Activated CD8-positive, alpha-beta memory T cell treated with anti-CD3 and anti-CD28 coated beads for 36 hours (primary cell): ENCODE data around the gene CNTRL. TPM values are rescaled to one million over a fixed set of nuclear protein-coding genes. Genes with fewer than 3 reads are reported as not detected.
"Not testable (repeated sequence)": the region's sequence is repeated elsewhere in the genome, so short reads cannot be mapped to it uniquely, and the experiment has no call there.

Experiments used
- CTCF ChIA-PET: fragments of 350-600 bp; sonication (Branson Sonifier 250); formaldehyde crosslinking; loops from one replicate; lab custom pipeline; 2021; ENCODE audit warnings: antibody characterized with exemption; lab: Charles Lee
- POLR2A ChIA-PET: fragments of 350-600 bp; sonication (Branson Sonifier 250); formaldehyde crosslinking; loops from one replicate; lab custom pipeline; 2021; ENCODE audit warnings: antibody characterized with exemption; lab: Charles Lee
- total RNA-seq, 2 experiments: library from RNA; stranded (reverse); gene quantifications; one replicate each; pipeline ENCODE4 v1.2.3, GENCODE V29; 2021

CNTRL gene
- total RNA-seq, 2 experiments from 2014 or later = 57.0 to 59.0 TPM

DNA sequence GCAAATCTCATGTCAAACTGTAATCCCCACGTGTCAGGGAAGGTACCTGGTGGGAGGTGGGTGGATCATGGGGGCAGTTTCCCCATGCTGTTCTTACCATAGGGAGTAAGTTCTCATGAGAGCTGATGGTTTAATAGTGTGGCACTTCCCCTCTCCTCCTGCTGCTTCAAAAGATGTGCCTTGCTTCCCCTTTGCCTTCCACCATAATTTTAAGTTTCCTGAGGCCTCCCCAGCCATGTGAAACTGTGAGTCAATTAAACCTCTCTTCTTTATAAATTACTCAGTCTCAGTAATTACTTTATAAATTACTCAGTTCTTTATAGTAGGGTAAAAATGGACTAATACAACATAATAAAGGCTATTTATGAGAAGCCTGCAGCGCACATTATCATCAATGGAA lies 7.1 kb upstream of the CNTRL start:
- ChIA-PET CTCF (interaction anchor here (0.7 to 1.2 kb wide), 3 partner anchors 87 to 312 kb away, joined by 3 to 4 read pairs (median 3); no protein-coding TSS in a partner anchor), POLR2A (no interaction called here)

DNA sequence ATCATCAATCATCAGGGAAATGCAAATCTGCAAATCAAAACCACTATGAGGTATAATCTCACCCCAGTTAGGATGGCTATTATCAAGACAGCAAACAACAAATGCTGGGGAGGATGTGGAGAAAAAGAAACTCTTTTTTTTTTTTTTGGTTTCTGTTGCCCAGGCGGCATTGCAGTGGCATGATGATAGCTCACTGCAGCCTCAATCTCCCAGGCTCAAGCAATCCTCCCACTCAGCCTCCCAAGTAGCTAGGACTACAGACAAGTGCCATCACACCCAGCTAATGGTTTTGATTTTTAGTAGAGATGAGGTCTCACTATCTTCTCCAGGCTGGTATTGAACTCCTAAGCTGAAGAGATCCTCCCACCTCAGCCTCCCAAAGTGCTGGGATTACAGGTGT lies 5.4 kb upstream of the CNTRL start:
- CTCF ChIA-PET = interaction anchor here (1.0 kb wide), 1 partner anchor 9 kb away, joined by 3 read pairs; no protein-coding TSS in a partner anchor
- POLR2A ChIA-PET = no interaction called here

DNA sequence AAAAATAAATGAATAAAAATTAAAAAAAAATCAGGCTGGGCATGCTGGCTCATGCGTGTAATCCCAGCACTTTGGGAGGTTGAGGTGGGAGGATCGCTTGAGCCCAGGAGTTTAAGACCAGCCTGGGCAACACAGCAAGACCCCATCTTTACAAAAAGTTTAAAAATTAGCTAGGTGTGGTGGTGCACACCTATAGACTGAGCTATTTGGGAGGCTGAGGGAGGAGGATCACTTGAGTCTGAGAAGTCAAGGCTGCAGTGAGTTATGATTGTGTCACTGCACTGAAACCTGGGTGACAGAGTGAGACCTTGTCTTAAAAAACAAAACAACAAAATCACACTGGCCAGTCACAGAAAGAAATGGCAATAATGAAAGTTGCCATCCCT lies 3.4 kb upstream of the CNTRL start:
- CTCF ChIA-PET = interaction anchor here (0.6 to 1.3 kb wide), 5 partner anchors 9 to 137 kb away, joined by 3 read pairs; no protein-coding TSS in a partner anchor
- POLR2A ChIA-PET = no interaction called here

DNA sequence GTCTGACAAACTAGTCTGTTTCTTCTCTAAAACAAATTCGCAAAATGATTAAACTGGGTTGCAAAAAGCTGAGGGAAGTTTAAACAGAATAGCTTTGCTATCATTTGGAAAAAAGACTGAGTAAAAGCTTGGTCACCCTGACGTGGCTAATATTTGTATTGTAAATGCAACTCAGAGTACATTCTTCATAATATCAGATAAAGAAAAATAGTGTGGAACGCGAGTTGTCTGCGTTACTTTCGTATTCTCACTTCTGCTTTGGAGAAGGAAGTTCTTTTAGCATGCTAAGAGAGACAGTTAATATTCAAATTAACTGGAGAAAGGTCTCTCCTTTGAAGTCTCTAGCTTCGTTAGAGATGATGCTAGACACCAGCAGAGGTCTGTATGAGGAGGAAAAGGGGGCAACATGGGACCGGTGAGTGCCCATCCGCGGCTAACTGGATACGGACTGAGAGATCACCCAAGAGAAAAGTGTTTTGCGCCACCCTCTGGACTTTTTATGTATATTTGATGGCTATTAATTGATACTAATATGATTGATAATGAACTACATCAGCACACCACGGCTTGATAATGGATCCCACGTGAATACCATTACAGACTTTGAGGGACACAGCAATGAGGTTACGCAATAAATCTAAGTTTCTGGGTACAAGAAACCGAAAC lies 2.9 kb upstream of the CNTRL start:
- ChIA-PET CTCF (interaction anchor here (0.6 to 1.3 kb wide), 5 partner anchors 8 to 137 kb away, joined by 3 read pairs; no protein-coding TSS in a partner anchor), POLR2A (no interaction called here)

DNA sequence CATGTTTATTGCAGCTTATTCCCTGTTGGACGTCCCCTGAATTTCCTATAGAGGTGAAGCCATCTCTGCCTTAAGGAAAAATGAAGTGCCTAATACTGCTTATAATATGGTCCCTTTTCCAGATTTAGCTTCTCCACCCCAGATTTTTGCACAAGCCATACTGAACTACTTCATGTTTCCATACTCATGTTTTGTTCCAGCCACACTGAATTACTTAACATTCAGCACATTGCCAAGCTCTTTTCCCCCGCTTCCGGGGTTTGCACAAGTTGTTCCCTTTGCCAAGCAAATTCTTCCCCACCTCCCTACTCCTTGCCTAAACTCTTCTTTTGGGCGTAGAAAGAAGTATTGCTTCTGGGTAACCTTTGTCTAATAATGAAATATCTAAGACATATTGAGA lies 1.7 kb upstream of the CNTRL start:
- CTCF ChIA-PET = interaction anchor here (0.7 to 1.9 kb wide), 3 partner anchors 8 to 96 kb away, joined by 3 to 5 read pairs (median 5); no protein-coding TSS in a partner anchor
- POLR2A ChIA-PET = interaction anchor here (0.7 kb wide), 1 partner anchor 113 kb away, joined by 11 read pairs; no protein-coding TSS in a partner anchor

DNA sequence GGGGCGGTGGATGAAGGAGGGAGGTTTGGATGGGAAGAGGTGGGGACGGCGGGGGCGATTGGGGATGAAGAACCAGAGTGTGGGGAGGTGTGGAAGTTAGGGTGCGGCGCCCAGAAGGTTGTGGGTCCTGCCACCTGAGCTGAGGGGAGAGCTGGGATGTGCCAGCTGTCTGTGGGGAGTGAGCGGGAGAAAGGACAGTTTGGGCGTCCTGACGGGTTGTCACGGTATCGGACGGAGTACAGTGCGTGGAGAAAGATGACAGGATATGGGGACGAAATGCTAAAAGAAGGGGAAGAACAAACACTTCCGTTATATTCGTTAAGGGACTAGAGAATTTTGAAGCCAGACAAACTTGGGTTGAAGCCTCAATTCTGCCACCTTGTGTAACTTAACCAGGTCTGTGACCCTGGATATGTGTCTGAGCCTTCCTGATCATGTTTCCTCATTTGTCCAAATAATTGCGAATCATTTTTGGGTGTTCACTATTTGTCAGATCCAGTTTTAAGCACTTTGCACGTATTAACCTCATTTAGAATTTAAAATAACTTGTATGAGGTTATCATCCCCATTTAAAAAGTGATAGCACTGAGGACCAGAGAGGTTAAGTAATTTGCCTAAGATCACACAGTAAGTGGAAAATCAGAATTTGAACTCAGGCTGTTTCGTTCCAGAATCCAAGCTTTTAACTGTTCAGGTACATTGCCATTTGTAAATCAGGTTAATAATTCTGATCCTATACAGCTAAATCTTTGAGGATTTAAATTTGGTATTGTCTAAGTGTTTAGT lies 689 bp downstream of the CNTRL start:
- ChIA-PET CTCF (no interaction called here), POLR2A (no interaction called here)

DNA sequence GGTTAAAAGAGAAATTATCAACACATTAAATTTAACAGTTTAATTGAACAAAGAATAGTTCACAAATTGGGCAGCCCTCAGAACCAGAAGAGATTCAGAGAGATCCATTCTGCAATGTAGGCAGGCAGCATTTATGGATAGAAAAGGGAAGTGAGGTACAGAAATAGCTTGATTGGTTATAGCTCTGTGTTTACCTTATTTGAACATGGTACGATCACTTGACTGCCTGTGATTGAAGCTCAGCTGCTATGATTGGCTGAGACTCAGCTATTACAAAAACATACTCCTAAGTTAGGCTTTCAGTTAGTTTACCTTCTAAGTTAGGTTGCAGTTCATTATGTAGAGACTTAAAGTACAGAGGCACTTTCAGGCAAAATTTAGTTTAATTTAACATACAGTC lies 7.3 kb downstream of the CNTRL start:
- CTCF ChIA-PET = interaction anchor here (1.2 kb wide), 1 partner anchor 22 kb away, joined by 3 read pairs; no protein-coding TSS in a partner anchor
- POLR2A ChIA-PET = no interaction called here

DNA sequence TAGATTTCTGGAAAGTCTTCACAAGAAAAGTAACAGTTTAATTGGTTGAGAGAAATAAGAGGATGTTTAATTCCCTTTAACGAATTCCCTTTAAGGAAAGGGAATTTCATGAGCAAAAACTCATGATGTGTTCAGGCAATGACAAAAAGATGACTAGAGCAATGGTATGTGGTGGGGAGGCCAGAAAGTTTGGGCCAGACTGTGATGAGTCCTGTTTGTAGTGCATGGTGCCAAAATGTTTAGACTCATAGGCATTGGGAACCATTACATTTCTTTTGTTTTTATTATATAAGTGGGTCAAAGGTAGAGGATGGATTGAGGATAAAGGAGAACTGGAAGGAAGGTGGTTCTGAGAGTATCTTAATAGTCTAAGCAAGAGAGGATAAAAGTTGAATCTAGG lies 10.9 kb downstream of the CNTRL start:
- POLR2A ChIA-PET = no interaction called here
- CTCF ChIA-PET = no interaction called here

DNA sequence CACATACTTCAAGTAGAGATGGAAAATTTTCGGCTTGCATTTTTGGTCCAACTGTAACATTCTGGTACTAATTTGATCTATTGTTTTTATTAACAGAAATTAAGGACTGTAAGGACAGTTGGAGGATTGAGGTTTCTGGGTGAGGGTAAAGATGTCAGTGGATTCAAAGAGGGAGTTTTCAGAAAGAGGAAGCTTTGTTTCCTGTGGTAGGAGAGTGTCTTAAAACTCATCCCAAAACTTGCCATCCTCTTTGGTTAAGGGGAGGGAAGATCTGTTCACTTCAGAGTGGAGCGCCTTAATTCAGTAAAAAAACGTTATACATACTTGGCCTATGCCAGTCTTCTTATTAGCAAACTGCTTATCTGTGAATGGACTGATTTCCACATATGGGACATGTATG lies 13.8 kb downstream of the CNTRL start:
- POLR2A ChIA-PET = no interaction called here
- CTCF ChIA-PET = no interaction called here

DNA sequence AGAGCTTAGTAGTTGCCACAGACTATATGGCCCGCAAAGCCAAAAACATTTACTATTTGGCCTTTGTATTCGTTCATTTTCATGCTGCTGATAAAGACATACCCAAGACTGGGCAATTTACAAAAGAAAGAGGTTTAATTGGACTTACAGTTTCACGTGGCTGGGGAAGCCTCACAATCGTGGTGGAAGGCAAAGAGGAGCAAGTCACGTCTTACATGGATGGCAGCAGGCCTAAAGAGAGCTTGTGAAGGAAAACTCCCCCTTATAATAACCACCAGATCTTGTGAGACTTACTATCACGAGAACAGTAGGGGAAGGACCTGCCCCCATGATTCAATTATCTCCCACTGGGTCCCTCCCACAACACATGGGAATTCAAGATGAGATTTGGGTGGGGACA lies 16.0 kb downstream of the CNTRL start:
- POLR2A ChIA-PET = not testable (repeated sequence)
- CTCF ChIA-PET = interaction anchor here (1.0 kb wide), 1 partner anchor 271 kb away, joined by 4 read pairs; no protein-coding TSS in a partner anchor

DNA sequence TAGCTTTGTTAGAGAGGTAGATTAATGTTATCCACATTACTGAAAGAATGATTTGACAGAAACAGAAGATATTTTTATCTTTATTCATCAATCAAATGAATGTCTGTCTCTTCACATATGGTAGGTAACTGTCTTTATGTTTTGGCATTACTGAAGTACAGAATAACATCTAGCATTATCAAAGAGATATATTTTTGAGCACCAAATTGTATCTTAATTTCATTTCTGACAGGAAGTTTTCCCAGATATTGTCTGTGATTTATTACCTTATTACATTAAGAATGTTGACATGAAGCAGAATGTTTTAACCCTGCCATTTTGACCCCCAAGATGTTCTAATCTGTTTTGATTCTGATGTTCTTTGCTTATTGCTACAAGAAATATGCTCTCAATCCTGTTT lies 20.3 kb downstream of the CNTRL start:
- ChIA-PET POLR2A (no interaction called here), CTCF (no interaction called here)

DNA sequence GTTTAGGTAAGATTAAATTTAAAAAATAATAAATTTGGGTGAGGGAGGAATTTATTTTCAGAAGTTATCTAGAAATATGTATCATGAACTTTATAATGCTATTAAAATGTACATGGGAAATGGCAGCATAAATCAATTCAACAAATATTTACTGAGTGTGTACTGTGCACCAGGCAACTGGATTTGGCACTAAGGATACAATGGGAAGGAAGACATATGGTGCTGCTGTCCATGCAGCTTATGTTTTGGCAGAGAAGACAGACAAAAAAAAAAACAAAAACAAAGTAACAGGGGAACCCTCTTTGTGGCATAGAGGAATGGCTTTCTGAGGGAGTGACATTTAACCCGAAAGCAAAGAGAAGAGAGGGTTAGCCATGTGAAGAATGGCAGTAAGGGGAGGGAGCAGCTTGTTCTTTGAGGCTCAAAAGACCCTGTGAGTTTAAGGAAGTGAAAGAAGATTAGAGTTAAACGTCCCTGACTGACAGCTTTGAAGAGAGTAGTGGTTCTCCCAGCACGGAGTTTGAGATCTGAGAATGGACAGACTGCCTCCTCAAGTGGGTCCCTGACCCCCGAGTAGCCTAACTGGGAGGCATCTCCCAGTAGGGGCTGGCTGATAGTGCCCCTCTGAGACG lies 23.9 kb downstream of the CNTRL start:
- ChIA-PET POLR2A (no interaction called here), CTCF (no interaction called here)

DNA sequence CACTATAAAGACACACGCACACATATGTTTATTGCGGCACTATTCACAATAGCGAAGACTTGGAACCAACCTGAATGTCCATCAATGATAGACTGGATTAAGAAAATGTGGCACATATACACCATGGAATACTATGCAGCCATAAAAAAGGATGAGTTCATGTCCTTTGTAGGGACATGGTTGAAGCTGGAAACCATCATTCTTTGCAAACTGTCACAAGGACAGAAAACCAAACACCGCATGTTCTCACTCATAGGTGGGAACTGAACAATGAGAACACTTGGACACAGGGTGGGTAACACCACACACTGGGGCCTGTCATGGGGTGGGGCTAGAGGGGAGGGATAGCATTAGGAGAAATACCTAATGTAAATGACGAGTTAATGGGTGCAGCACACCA lies 29.3 kb downstream of the CNTRL start:
- CTCF ChIA-PET = not testable (repeated sequence)

DNA sequence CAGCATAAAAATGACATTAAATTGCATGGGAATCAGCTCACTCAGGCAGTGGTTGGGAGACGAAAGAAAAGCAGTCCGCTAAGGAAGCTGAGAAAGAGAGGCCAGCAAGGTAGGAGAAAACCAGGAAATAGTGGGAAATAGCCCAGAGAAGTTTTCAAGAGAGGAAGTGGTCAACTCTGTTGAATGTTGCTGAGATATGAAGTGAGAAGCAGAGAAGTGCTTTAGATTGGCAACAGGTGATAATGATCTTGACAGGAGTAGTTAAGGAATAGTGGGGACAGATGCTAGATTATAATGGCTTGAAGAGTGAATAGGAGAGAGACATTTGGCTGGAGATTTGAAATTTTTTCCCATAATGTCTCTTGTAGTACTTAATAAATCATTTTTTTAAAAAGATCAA lies 30.8 kb downstream of the CNTRL start:
- POLR2A ChIA-PET = no interaction called here
- CTCF ChIA-PET = no interaction called here

More for the DNA sequence above, 29.3 kb downstream of the CNTRL start:
- POLR2A ChIA-PET = not testable (repeated sequence)

DNA sequence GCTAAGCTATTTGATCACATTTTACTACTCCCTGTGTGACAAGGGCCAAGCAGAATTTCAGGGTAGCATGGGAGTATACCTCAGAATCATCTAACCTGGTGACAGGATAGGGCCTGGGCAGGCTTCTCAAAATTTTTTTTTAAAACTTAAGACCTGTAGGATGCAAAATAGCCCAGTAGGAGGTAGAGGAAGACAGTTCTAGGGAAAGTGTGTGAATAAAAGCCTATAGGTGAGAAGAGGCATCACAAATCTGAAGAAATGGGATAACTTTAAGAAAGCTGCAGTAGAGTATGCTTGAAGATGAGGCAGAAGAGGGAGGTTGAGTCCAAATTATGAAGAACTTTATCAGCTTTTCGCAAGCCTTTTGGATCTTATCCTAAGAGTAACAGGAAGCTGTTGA lies 32.3 kb downstream of the CNTRL start:
- CTCF ChIA-PET = no interaction called here
- POLR2A ChIA-PET = no interaction called here

DNA sequence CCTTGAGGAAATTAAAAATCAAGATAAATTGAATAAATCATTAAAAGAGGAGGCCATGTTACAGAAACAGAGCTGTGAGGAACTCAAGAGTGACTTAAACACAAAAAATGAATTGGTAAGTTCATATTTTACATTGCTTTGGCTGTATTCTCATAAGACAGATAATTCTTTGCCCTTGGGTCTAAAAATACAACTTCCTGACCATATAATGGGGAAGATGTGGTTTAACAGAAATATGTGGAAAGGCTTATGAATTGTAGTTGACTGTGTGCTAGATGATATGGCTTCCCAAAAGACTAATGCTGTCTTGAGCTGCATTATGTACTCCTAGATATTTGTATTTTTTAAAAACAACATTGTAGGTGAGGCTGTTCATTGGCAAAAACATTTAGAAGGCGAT lies 33.1 kb downstream of the CNTRL start:
- POLR2A ChIA-PET = no interaction called here
- CTCF ChIA-PET = no interaction called here

DNA sequence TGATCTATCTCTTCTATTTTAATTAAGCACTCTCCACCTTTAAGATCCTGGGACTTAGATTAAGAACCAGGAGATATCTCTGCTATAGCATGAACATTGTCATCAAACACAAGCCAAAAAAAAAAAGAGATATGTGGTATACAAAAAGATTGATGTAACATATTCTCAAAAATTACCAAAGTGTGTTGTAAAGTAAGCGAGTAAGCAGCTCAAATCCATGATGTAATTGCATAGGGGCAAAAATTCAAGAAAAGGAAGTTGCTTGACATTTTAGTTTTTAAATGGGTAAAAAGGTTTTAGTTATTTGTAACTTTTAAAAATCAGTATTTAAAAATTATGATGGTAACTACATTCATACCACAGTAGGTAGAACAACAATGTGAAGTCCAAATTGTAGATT lies 40.7 kb downstream of the CNTRL start:
- CTCF ChIA-PET = no interaction called here
- POLR2A ChIA-PET = no interaction called here

DNA sequence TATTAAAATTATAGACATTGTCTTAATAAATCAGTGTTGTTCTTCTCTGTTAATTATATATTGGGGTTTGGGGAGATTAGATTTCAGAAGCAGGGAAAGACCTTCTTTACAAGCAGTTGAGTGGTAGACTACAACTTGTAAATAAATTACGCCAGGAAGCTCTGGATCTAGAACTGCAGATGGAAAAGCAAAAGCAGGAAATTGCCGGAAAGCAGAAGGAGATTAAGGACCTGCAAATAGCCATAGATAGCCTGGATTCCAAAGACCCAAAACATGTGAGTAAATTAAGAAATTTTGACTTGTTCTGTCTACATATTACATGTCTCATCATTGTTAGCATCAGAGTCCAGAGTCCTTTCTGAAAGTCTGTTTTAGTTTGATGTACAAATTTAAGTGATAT lies 43.5 kb downstream of the CNTRL start:
- POLR2A ChIA-PET = no interaction called here
- CTCF ChIA-PET = no interaction called here

DNA sequence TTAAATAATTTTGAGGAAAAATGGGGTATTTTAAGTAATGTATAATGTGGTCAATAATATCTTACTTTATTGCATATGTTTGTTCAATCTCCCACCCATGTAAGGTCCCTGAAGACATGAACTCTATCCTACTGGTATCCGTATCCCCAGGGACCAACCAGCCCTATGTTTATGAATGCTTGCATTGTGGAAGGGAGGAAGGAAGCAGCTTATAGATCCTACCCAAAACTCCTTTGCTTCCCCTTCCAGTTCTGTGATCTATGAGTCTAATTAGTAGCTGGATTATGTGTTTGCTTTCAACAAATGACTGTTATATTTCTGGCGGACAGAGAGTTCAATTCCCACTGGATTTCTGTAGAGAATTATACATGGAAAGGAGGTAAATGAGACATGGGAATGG lies 45.6 kb downstream of the CNTRL start:
- ChIA-PET CTCF (interaction anchor here (1.0 kb wide), 1 partner anchor 49 kb away, joined by 3 read pairs; no protein-coding TSS in a partner anchor), POLR2A (no interaction called here)

DNA sequence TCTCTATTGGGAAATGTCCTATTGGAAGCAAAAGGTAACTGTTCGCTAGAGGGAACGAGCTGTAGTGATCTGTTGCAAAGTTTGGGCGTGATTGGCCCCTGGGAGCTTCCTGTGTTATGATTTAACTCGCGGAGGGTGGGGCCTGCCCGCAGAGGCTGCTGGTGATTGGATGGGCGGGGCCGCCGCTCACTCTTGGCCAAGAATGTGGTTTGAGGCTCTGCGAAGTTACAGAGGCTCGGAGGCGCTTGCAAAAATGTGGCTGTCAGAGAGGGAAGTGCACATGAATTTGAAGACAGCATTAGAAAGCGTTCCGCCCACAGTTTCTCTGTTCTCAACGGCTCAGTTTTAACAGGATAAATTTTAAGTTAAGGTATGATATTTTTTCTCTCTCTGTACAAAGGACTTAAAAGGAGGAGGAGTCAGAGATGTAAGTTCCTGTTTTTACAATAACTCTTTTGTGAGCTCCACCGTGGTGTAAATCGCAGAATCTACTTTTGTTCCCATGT lies 46.9 kb downstream of the CNTRL start:
- ChIA-PET CTCF (interaction anchor here (1.0 to 1.6 kb wide), 3 partner anchors 45 to 202 kb away, joined by 3 to 4 read pairs (median 3); no protein-coding TSS in a partner anchor), POLR2A (interaction anchor here (0.9 kb wide), 1 partner anchor 200 kb away, joined by 4 read pairs; no protein-coding TSS in a partner anchor)
